HG03565 (cell line): ENCODE results near the gene DHRS3.

Source experiments
- ATAC-seq: cut with Tn5 transposase; IDR thresholded peaks from one replicate; pipeline ENCODE4 v1.9.1; 2021; ENCODE audit warnings: mild to moderate bottlenecking, moderate library complexity; ENCODE audit not compliant: unreplicated experiment

The DHRS3 gene

DNA sequence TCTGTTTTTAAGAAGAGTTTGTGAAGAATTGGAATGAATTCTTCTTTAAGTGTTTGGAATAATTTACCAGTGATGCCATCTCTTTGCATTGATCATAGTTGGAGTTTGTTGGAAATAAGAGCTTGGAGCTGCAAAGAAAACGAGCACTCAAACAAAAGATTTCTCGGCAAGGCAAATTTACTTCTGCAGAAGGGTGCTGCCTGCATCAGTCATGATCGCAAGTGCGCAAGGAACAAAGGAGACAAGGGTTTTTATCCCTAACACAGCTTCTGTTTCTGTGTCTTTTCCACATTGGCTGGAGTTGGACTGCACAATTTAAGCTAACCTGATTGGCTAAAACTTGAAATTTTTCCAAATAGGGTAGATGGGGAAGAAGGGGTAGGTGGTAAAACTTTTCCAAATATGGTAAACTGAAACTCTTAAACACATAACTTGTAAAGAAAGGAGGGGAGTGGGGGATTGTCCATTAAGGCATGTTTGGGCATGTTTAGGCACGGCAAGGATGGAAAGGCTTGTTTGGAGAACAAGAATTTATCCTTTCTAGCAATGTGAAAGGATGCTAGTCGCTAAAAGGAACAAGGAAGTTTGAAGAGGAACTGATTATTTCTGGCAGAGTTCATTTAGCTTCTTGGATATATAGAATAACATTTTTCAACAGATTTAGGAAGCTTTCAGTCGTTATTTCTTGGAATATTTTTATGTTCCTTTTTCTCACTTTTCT is 22.4 kb upstream of the DHRS3 start:
- no peak for ATAC-seq

DNA sequence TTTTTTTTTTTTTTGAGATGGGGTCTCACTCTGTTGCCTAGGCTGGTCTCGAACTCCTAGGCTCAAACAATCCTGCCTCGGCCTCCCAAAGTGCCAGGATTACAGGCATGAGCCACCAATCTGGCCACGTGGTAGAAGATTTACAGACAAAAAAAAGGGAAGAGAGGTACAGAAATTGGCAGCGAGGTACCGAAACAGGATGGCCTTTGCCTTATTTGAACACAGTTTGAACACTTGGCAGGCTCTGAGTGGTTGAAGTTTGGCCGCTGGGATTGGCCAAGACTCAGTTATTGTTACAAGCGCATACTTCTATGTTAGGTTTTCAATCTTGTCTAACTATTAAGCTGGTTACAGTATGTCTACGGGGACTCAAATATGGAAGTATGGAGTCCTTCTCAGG is 19.7 kb upstream of the DHRS3 start:
- no peak for ATAC-seq

DNA sequence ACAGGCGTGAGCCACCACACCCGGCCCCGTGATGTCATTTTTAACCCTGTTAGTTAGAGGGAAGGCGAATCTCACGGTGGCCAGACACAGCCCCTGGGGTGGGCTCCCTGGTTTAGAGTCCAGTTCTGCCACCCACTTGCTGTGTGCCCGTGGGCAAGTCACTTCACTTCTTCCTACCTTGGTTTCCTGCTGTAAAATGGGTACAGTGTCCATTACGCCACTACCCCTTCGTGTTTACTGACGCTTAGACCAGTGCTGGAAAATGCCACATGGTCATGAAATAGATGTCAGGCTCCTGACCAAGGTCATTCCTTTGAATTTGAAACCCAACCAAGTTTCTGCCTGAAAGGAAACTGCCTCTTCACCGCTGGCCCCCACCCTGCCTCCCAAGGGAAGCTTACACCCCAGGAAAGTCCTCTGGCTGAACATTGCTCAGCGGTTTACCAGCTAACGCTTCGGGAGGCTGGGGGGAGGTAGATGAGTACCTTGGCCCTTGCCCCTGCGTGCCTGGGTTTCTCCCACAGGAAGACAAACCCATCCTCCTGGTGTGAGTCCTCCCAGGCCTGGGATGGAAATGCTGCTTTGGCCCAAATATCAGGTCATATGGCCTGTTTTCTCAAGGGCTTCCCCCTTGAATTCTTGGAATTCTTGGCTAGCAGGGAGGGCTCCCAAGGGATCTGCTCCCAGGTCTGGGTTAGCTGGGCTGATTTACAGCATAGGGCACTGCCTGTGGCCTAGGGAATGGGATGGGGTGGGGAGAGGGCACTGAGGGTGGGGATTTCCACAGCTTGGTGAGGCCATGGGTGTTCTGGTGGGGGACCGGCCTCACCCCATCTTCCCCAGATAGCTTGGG is 18.3 kb upstream of the DHRS3 start:
- no peak for ATAC-seq

DNA sequence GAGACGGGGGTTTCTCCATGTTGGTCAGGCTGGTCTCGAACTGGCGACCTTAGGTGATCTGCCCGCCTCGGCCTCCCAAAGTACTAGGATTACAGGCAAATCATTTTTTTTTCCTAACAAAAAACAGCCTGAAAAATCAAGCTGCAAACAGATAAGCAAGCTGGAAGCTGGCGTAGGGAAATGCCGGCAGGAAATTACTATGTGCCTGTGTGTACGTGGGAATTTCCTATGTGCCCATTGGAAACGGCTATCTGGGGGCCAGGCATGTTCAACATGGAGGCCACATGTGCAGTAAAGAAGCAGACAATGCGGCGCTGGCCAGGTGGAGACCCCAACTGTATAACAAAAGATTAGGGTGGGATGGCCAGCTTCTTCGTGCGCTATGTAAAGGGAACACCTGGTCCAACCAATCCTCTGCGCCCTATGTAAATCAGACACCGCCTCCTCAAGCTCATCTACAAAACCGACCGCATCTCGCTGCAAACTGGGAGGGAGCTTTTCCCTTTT is 16.7 kb upstream of the DHRS3 start:
- no peak for ATAC-seq

DNA sequence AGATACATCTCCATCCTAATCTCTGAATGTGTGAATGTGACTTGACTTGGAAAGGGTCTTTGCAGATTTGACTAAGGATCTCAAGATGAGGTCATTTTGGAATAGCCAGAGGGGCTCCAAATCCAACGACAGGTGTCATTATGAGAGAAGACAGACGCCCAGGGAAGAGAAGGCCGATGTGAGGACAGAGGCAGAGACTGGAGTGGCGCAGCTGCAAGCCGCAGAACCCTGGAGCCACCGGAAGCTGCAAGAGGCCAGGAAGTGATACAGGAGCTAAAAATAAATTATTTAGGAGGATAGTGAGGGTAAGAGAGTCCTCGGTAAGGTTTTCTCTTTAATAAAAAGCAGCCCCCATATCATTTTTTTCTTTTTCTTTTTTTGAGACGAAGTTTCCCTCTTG is 16.1 kb upstream of the DHRS3 start:
- no peak for ATAC-seq

DNA sequence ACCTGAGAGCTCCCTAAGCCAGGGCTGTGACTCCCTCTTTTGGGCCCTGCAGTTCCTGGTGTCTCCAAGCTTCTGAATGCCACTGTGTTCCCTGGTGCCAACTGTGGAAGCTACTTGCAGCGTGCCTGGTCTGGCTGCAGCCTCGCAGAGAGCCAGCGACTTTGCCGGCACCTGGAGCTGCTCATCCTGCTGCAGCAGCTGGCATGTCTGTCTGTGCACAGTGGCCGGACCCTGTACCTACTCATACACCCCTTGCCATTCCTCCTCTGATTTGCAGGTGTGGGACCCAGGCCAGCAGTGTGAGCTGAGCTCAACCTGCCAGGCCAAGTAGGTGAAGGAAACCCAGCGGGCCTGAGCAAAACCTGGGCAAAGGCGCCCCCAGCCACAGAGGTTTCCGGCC is 13.6 kb upstream of the DHRS3 start:
- no peak for ATAC-seq

DNA sequence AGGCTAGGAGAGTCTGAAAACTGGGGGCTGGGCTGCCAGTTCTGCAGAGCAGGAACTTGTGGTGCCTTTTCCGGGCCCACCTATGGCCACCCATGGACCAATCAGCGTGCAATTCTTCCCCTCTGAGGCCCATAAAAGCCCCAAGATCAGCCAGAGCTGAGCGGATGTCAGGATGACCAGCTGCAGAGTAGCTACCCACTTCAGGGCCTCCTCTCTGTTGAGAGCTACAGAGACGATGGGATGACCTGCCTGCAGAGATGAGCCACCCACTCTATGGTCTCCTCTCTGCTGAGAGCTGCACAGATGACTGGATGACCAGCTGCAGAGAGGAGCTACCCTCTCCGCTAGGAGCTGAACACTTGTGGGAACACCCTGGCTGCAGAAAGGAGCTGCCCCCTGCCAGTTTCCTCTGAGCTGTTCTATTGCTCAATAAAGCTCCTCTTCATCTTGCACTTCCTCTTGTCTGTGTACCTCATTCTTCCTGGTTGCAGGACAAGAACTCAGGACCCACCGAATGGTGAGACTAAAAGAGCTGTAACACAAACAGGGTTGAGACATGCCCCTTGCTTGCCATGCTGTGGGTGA is 13.0 kb upstream of the DHRS3 start:
- ATAC-seq, result no peak

DNA sequence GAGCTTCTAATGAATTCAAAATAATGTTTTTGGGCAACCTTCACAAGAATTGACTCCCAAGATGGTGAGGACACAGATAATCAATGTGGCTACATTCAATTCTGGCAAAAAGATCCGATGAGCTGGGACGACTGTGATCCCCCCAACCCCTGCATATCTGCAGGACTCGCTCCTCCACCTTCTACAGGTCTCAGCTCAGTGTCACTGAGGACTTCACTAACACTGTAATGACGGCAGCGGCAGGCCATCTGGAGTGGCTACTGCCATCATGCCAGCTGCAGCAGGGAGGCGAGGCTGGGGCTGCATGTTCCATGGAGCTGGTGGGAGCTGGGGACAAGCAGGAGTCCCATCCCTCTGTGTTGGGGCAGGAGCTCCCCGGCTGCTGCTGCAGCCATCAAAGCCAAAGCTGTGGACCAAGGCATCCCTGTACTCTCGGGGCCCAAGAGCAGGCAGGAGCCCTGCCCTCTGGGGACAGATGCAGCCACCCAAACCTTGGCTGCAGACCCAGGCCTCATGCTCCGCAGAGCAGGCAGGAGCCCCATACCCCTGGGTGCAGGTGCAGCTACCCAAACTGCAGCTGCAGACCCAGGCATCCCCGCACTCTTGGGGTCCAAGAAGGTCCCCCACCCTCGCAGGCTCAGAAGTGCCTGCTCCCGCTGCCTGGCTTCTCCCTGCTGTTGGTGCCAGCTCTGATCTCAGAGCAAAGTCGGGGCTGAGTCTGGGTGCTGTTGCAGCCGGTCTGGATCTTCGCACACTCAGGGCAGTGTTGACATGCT is 12.2 kb upstream of the DHRS3 start:
- no peak for ATAC-seq

DNA sequence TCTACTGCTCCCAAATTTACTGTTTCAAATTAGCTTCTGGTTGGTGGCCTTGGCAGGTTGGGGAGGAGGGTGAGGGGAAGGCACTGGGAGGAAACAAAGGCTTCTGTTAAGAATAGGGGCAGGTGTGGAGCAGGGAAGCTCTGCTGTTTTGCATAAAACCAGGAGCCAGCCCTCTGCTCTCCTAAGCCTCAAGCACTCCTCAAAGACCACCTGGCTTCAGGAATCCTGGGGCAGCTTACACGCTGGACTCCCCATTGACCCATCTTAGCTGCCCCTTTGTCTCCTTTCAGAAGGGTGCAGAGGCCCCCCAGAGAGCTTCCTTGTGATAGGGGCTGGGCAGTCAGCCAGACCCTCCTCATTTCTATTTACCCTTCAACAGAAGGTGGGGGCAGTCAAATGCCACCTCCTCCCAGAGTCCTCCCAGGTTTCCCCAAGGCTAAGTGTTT is 11.5 kb upstream of the DHRS3 start:
- no peak for ATAC-seq

DNA sequence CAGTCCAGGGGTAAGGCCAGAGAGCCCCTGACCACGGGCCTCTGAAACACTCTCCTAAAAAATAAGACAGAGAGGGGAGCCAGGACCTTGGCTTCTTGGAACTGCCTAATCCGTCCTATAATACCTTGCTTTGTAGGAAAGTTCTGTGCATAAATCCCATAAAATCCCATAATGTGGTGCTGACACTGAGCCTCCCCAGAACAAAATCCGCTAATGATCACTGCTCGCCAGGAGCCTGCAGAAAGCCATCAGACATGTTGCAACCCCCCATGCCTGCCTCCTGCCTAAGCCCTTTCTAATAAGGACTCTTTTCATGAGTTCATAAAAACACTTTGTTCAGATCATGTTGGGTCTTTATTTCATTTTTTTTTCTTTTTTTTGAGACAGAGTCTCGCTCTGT is 9.3 kb upstream of the DHRS3 start:
- no peak for ATAC-seq

DNA sequence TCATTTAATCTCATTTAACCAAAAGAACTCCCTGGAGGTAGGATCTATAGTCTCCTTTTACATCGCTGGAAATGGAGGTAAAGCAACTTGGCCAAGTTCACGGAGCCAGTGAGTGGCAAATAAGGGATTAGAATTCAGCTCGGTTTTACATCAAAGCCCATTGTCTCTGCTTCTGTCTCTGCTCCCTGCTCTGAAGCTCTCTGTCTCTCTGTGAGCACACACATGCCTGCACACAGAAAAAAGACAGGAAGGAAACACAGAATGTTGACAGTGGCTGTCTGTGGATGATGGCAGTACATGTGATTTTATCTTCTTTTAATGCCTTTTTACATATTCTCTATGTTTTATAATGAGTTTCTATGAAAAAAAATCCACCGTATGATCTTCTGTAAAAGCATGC is 8.9 kb upstream of the DHRS3 start:
- ATAC-seq, result no peak

DNA sequence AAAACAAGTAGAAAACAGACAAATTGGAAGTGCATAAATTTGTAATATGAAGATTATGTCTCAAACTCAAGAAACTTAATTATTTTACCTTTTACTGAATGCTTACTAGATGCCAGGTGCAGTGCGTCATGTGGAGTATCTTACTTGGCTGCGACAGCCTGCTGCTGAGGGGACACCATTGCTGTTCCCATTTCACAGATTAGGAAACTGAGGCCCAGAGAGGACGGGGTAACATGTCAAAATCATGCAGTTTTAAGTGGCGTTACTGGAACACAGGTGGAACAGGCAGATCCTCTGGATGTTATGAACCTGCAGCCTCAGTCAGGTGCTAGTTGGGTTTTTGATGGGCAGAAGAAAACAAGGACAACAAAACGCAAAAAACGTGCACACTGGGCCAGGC is 7.3 kb upstream of the DHRS3 start:
- no peak for ATAC-seq

DNA sequence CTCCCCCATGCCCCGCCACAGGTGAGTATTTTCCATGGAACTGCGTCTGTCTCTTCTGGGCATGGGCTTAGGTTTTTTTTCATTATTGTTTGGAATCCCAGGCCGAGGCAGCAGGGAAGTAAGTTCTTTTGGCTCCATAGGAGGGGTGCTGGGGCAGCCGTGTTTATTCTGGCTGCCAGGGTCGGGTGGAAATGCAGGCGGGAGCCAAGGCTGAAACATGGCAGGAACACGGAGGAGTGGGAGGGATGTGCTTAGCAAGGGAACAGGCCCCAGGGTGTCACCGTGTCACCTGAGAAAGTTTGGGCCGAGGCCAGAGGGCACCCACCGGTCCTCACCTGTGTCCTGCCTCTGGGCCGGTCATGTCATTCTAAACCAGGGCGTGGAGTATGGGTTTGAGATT is 4.5 kb upstream of the DHRS3 start:
- no peak for ATAC-seq

DNA sequence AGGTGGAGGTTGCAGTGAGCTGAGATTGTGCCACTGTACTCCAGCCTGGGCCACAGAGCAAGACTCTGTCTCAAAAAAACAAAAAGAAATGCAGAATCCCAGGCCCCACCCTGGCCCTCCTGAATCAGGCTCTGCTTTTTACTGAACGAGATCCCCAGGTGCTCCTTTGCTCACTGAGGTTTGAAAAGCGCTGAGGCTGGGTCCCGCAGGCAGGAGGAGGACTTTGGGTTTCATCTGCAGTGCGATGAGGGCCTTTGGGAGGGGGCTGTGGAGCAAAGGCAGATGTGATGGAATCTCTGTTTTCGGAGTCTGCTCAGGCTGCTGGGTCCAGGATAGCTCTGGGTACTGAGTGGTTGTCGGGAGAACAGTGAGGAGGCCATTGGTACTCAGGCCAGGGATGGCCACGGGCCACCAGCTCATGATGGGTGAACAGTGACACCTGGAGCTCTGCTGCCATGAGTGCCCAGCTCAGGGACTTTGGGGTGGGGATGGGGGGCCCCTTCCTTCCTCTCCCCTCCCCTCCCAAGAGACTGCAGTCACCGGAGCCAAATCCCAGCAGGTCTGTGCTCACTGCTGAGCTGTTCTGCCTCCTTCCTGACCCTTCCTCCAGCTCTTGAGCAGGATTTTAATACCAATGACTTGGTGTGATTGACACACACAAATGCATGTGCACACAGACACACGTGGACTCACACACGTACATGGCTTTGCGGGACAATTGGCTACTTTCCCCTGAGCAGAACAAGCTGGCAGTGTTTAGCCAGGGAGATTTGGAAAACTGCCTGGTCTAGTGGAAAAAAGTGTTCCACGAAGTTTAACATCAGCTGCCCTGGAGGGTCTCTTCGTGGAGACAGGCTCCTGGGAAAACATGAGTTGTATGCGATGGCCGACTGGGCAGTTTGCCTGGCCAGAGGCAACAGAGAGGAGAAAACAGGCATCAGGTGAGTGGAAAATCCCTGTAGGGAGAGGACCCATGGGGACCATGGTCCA is 3.6 kb upstream of the DHRS3 start:
- no peak for ATAC-seq

DNA sequence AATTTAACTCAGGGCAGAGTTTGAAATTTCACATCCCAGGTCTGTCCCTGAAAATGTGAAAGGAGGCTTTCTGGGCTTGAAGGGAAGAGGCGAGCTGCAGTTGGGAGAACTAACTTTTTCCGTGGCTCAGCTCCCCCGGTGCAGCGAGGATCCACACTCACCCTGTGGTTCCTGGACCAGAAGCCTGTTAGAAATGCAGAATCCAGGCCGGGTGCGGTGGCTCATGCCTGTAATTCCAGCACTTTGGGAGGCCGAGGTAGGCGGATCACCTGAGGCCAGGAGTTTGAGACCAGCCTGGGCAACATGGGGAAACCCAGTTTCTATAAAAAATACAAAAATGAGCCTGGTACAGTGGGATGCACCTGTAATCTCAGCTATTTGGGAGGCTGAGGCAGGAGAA is 2.9 kb upstream of the DHRS3 start:
- ATAC-seq, result no peak

DNA sequence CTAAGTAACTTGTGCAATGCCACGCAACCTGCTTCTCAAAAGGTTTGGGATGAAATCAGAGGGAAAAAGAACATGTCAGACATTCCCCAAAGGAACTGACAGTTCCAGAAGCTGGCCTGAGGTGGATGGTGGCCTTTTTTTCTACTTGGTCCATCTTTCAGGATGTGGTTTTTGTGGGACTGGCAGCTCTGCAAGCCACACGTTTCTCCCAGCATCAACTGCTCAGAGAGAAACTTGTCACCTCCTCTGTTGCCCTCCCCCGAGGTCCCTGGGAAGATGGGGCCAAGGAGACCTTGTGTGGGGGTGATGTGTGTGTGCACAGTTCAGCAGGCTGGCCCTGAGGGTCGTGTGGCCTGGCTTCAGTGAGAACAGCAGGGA is 2.5 kb upstream of the DHRS3 start:
- no peak for ATAC-seq

DNA sequence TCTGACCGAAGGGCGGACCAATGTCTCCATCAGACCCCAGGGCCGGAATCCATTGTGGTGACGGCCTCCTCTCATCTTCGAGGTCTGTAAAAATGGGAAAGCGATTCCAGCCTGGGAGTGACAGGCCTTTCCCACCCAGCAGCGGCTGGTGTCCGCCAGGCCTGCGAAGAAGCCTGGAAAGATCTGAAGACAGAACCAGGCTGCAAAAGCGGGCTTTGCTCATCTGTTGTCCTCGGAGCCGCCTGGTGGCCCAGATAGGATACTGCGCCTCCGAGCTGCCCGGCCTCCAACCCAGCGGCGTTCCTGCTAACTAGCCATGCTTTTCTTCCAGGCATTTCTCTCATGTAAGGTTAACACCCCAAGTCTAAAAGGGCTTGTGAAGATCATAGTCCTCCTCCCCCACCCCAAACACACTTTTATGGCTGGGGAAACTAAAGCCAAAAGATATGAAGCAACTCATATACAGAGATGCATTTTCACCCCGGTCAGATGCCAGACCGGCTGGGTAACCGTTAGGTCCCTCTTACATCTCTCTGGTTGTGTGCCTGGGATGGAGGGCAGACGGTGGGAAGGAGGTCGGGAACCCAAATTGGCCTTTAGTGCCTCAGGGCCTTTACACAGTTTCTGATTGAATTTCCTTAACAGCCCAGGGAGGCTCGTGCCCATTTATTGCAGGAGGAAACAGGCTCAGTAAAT is 1.9 kb upstream of the DHRS3 start:
- ATAC-seq, result no peak

DNA sequence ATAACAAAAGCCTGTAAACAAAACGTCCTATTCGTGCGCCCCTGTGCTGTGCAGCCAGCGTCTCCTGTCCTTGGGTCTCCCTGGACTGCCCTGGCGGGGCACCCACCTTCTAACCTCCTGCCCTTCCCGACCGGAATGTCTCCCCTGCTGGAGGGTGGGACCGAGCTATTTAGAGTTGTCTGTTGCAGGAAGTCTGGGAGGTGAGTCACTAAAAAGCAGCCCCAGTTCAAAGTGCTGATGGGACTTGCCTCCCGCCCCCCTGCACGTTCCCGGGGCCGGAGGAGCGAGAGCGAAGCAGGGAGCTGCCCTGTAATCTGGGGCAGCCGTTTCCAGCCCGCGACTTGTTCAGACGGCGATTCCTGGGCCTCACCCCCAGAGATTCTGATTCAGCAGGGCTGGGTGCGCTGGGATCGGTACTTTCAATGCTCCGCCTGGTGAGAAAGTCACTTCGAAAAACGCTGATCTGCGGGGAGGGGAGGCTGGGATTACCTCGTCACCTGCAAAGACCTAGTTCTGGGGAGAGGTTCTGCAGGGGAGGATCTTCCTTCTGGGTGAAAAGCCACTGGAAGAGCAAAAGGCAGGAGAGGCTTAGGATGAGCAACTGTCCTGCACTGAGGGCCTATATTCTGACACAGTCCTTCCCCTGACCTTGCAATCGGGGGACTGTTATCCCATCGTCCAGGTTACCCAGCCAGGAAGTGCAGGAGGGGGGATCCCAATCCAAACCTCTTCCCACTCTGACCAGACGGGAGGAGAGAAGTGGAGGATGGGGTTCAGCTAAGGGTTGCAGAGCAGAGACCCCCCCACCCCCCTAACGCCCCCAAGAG is 1.2 kb upstream of the DHRS3 start:
- no peak for ATAC-seq

DNA sequence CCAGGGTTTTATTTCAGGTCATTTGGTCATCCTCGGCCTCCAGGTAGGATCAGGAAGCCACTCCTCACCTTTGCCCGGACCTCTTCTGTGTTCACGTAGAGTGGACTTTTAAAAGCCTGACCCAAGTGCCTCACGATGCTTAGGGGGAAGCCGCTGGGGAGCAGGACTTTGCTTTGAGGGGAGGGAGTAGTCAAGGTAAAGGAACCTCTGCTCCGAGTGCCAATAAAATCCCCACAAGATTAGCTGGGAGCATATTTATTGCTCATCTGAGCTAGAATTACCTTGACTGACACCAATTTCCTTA is 603 bp upstream of the DHRS3 start:
- no peak for ATAC-seq
